GM19395 (cell line): ENCODE data around the gene NINJ1.
A peak's percentile ranks its signal among the peaks of the same experiment; 100 is the strongest.

Source experiments
- ATAC-seq: cut with Tn5 transposase; IDR thresholded peaks from one replicate; pipeline ENCODE4 v1.9.1; 2021; ENCODE audit warnings: mild to moderate bottlenecking, moderate library complexity; ENCODE audit not compliant: unreplicated experiment

NINJ1 gene

GRCh38 chr9:93133681-93134014 lies 403 bp downstream of the NINJ1 start:
- peak; percentile 50 for ATAC-seq

- no peak for ATAC-seq
These were observed 938 bp downstream of the NINJ1 start for GRCh38 chr9:93132946-93133680.

GRCh38 chr9:93132287-93132927 lies 1.6 kb downstream of the NINJ1 start:
- no peak for ATAC-seq

GRCh38 chr9:93131599-93132286 lies 2.3 kb downstream of the NINJ1 start:
- ATAC-seq: no peak

GRCh38 chr9:93130861-93131481 lies 3.1 kb downstream of the NINJ1 start:
- no peak for ATAC-seq

- ATAC-seq: no peak
These were observed 4.2 kb downstream of the NINJ1 start for GRCh38 chr9:93129691-93130500.

GRCh38 chr9:93129286-93129685 lies 4.8 kb downstream of the NINJ1 start:
- ATAC-seq: no peak

GRCh38 chr9:93128715-93129224 lies 5.3 kb downstream of the NINJ1 start:
- ATAC-seq: no peak

- ATAC-seq: no peak
These were observed 5.9 kb downstream of the NINJ1 start for GRCh38 chr9:93128011-93128714.

GRCh38 chr9:93127395-93127911 lies 6.6 kb downstream of the NINJ1 start:
- no peak for ATAC-seq

GRCh38 chr9:93126825-93127368 lies 7.2 kb downstream of the NINJ1 start:
- ATAC-seq: no peak

GRCh38 chr9:93126151-93126781 lies 7.8 kb downstream of the NINJ1 start:
- no peak for ATAC-seq

- ATAC-seq: no peak
These were observed 8.6 kb downstream of the NINJ1 start for GRCh38 chr9:93125331-93125894.

GRCh38 chr9:93124793-93125192 lies 9.3 kb downstream of the NINJ1 start:
- ATAC-seq: no peak

- ATAC-seq: no peak
These were observed 10.3 kb downstream of the NINJ1 start for GRCh38 chr9:93123561-93124283.

GRCh38 chr9:93122721-93123221 lies 11.3 kb downstream of the NINJ1 start:
- no peak for ATAC-seq

- no peak for ATAC-seq
These were observed 12.5 kb downstream of the NINJ1 start for GRCh38 chr9:93121316-93122241.
